PC-9 (cell line): ENCODE results near the gene GINS1. TPM values are rescaled to one million over a fixed set of nuclear protein-coding genes. Genes with fewer than 3 reads are reported as not detected.

ENCODE experiments used
- BruUV-seq: library from RNA; stranded (reverse); fragments of 400-500 nt; replicated peaks from 2 replicates; lab custom pipeline; 2021; lab: Mats Ljungman, UMichigan
- CTCF ChIA-PET: fragments of 300-600 bp; sonication (Branson Sonifier 250); formaldehyde crosslinking; loops from one replicate; lab custom pipeline; 2022; ENCODE audit warnings: antibody characterized with exemption; lab: Charles Lee
- POLR2A ChIA-PET: fragments of 300-600 bp; sonication (Branson Sonifier 250); formaldehyde crosslinking; loops from one replicate; lab custom pipeline; 2022; ENCODE audit warnings: antibody characterized with exemption; ENCODE audit not compliant: unreplicated experiment; lab: Charles Lee
- DNase-seq, 2 experiments: peaks; one replicate each; pipeline versions ENCODE4 v3.0.0 to v3.0.0-alpha.2; 2015 to 2022; ENCODE audit warnings: mixed read lengths in 1 of 2
- H2AFZ ChIP-seq: fragments of 200-600 bp; sonication (generic); 2 replicates; pipeline ENCODE4 v1.8.1; 2017; ENCODE audit warnings: antibody characterized with exemption
- H3F3A ChIP-seq: fragments of 200-600 bp; sonication (generic); 2 replicates; pipeline ENCODE4 v1.8.1; 2017; ENCODE audit warnings: antibody characterized with exemption, mild to moderate bottlenecking, low read depth; ENCODE audit not compliant: insufficient read depth
- H3K27ac ChIP-seq: fragments of 200-600 bp; sonication (generic); 2 replicates; pipeline ENCODE4 v1.6.1; 2016; ENCODE audit warnings: mixed run types
- H3K27me3 ChIP-seq: fragments of 200-600 bp; sonication (generic); 2 replicates; pipeline ENCODE4 v1.6.1; 2016; ENCODE audit warnings: low read depth, mixed run types; ENCODE audit not compliant: insufficient read depth
- H3K36me3 ChIP-seq: fragments of 200-600 bp; sonication (generic); 2 replicates; pipeline ENCODE4 v1.6.1; 2016; ENCODE audit warnings: low read depth, mixed run types
- H3K4me1 ChIP-seq: fragments of 200-600 bp; sonication (generic); replicated peaks from 2 replicates; pipeline ENCODE4 v1.6.1; 2016; ENCODE audit warnings: mixed run types; ENCODE audit not compliant: insufficient read depth
- H3K4me2 ChIP-seq: fragments of 200-600 bp; sonication (generic); 2 replicates; pipeline ENCODE4 v1.6.1; 2017; ENCODE audit warnings: mixed run types
- H3K4me3 ChIP-seq: fragments of 200-600 bp; sonication (generic); 2 replicates; pipeline ENCODE4 v1.6.1; 2016; ENCODE audit warnings: mixed run types
- H3K79me2 ChIP-seq: fragments of 200-600 bp; sonication (generic); 2 replicates; pipeline ENCODE4 v1.6.1; 2017; ENCODE audit warnings: low read depth, mixed run types
- H3K9me2 ChIP-seq: fragments of 200-600 bp; sonication (generic); 2 replicates; pipeline ENCODE4 v1.8.1; 2017; ENCODE audit warnings: mild to moderate bottlenecking; ENCODE audit not compliant: insufficient read depth
- H3K9me3 ChIP-seq: fragments of 200-600 bp; sonication (generic); 2 replicates; pipeline ENCODE4 v1.8.1; 2016; ENCODE audit warnings: low read depth; ENCODE audit not compliant: insufficient read depth
- H4K20me1 ChIP-seq: fragments of 200-600 bp; sonication (generic); 2 replicates; pipeline ENCODE4 v1.8.1; 2017; ENCODE audit not compliant: insufficient read depth
- EZH2 ChIP-seq: fragments of 200-600 bp; sonication (generic); IDR thresholded peaks from 2 replicates; pipeline ENCODE4 v1.8.0; 2017; ENCODE audit warnings: antibody characterized with exemption, low read depth
- intact Hi-C: fragments of 100-400 bp; cut with micrococcal nuclease; formaldehyde crosslinking; loops from one replicate; pipeline ENCODE4 v1.10.0; 2022; ENCODE audit not compliant: unreplicated experiment
- total RNA-seq: library from RNA; stranded (reverse); gene quantifications from 2 replicates; pipeline ENCODE4 v1.2.3, GENCODE V29; 2021
- TF ChIP-seq, protein P1 (sequence below): fragments of 200-600 bp; sonication (generic); conservative IDR thresholded peaks from 2 replicates; pipeline ENCODE4 v1.6.1; 2017; ENCODE audit warnings: mixed run types, antibody characterized with exemption, mild to moderate bottlenecking, moderate library complexity

GINS1 gene
- total RNA-seq, 1 experiment from 2014 or later = 27.8 TPM

DNA sequence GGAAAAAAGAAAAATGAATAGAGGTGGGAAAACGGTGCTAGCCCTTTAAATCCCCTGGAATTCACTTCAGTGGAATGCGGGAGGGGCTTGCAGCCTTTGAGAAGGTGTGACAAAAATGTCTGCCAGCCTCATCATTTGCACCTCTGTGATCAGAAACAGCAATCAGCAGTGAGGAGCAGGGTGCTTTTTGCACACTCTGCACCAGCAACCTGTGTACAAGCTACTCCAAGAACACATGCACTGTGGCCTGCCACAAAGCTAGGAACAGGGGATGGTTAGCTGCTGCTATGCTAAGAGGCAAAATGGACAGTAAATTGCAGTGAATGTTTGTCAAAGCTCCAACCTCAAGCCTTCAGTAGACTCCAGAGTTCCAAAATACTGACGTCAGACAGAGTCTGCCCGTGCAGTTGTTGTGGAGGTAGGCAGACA, 29.7 kb downstream of the GINS1 start:
- no TSS peak for BruUV-seq
- Histone ChIP-seq H3K79me2 (no peaks in the 10 kb centered on the region), H3K9me2 (no peaks in the 10 kb centered on the region), H3K4me3 (no peak overlapping the region), H3K4me2 (no peak overlapping the region), H3K4me1 (no peaks in the 10 kb centered on the region), H3K27me3 (no peaks in the 10 kb centered on the region), H3K9me3 (no peaks in the 10 kb centered on the region), H3K36me3 (peaks cover 10% of the 10 kb centered on the region; the same call in 1 of the 2 replicates), H2AFZ (no peak overlapping the region), H4K20me1 (no peaks in the 10 kb centered on the region), H3F3A (no peaks in the 10 kb centered on the region), H3K27ac (no peak overlapping the region)
- ChIA-PET POLR2A (interaction anchor here (0.7 kb wide), 1 partner anchor 393 kb away, joined by 13 read pairs; no protein-coding TSS in a partner anchor), CTCF (no interaction called here)
- intact Hi-C loops = no loop called here
- TF ChIP-seq, protein P1, sequence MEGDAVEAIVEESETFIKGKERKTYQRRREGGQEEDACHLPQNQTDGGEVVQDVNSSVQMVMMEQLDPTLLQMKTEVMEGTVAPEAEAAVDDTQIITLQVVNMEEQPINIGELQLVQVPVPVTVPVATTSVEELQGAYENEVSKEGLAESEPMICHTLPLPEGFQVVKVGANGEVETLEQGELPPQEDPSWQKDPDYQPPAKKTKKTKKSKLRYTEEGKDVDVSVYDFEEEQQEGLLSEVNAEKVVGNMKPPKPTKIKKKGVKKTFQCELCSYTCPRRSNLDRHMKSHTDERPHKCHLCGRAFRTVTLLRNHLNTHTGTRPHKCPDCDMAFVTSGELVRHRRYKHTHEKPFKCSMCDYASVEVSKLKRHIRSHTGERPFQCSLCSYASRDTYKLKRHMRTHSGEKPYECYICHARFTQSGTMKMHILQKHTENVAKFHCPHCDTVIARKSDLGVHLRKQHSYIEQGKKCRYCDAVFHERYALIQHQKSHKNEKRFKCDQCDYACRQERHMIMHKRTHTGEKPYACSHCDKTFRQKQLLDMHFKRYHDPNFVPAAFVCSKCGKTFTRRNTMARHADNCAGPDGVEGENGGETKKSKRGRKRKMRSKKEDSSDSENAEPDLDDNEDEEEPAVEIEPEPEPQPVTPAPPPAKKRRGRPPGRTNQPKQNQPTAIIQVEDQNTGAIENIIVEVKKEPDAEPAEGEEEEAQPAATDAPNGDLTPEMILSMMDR = no peak
- TF ChIP-seq EZH2 = no peak
- DNase-seq = peak in 1 of 2 experiments; percentile 17

DNA sequence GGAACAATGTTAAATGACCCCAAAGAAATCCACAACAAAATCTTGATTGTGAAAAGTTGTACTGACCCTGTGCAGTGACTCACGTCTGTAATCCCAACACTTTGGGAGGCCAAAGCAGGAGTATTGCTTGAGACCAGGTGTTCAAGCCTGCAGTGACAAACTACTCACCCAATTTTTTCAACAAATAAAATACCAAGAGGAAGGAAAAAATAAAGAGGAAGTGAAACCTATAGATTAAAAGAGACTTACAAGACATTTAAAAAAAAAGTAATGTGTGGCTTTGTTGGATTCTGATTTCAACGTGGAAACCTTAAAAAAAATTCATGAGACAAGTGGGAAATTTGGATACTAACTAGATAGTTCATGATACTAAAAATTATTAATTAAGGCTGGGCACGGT, 31.9 kb downstream of the GINS1 start:
- no peak overlapping the region for H3K4me2 ChIP-seq
- H3F3A ChIP-seq = no peaks in the 10 kb centered on the region
- ChIA-PET CTCF (no interaction called here), POLR2A (no interaction called here)
- H3K4me1 ChIP-seq = no peaks in the 10 kb centered on the region
- H3K36me3 ChIP-seq = peaks cover 11% of the 10 kb centered on the region; the same call in 1 of the 2 replicates
- no peak overlapping the region for H3K4me3 ChIP-seq
- no peak for DNase-seq
- H3K9me3 ChIP-seq = no peaks in the 10 kb centered on the region
- intact Hi-C loops = no loop called here
- H3K79me2 ChIP-seq = no peaks in the 10 kb centered on the region
- H3K27ac ChIP-seq = no peak overlapping the region
- no TSS peak for BruUV-seq
- TF ChIP-seq, protein P1 = no peak
- TF ChIP-seq EZH2 = no peak
- no peaks in the 10 kb centered on the region for H3K9me2 ChIP-seq
- H3K27me3 ChIP-seq = no peaks in the 10 kb centered on the region
- no peak overlapping the region for H2AFZ ChIP-seq
- no peaks in the 10 kb centered on the region for H4K20me1 ChIP-seq

DNA sequence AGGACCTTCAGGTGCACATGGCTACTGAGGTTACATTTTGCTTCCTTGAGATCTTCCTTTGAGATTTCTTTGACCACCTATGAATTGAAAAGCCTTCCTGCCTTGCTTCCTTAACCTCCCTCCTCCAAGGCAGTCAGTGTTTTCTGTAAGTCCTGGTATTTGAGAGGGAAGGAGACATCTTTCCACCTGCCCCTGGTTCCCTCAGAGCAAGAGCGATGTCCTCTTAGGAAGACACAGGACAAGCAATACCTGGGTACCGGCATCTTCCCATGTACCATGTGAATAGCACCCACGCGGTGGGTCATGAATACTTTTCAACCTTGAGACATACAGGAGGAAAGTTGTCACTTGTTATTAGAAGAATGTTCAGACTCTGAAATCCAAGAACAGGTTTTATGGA, 37.1 kb downstream of the GINS1 start:
- Histone ChIP-seq H3K4me1 (no peaks in the 10 kb centered on the region), H3K36me3 (peaks cover 24% of the 10 kb centered on the region; the same call in 1 of the 2 replicates), H3K9me3 (no peaks in the 10 kb centered on the region), H3K9me2 (no peaks in the 10 kb centered on the region), H4K20me1 (no peaks in the 10 kb centered on the region), H2AFZ (no peak overlapping the region), H3K4me2 (no peak overlapping the region), H3F3A (no peaks in the 10 kb centered on the region; the same call in 1 of the 2 replicates), H3K79me2 (no peaks in the 10 kb centered on the region), H3K27me3 (no peaks in the 10 kb centered on the region), H3K27ac (no peak overlapping the region), H3K4me3 (no peak overlapping the region)
- POLR2A ChIA-PET = no interaction called here
- CTCF ChIA-PET = no interaction called here
- DNase-seq = no peak
- no peak for TF ChIP-seq EZH2
- TF ChIP-seq, protein P1 = no peak
- BruUV-seq = no TSS peak
- intact Hi-C loops = no loop called here
